ENCODE data around the gene PUSL1. TPM values are rescaled to one million over a fixed set of nuclear protein-coding genes. Genes with fewer than 3 reads are reported as not detected.
"Not testable (repeated sequence)": the region's sequence is repeated elsewhere in the genome, so short reads cannot be mapped to it uniquely, and the experiment has no call there.

Gene PUSL1
- total RNA-seq, 4 donors from 2014 or later: 42.3 to 62.1 (median 53.7) TPM

DNA sequence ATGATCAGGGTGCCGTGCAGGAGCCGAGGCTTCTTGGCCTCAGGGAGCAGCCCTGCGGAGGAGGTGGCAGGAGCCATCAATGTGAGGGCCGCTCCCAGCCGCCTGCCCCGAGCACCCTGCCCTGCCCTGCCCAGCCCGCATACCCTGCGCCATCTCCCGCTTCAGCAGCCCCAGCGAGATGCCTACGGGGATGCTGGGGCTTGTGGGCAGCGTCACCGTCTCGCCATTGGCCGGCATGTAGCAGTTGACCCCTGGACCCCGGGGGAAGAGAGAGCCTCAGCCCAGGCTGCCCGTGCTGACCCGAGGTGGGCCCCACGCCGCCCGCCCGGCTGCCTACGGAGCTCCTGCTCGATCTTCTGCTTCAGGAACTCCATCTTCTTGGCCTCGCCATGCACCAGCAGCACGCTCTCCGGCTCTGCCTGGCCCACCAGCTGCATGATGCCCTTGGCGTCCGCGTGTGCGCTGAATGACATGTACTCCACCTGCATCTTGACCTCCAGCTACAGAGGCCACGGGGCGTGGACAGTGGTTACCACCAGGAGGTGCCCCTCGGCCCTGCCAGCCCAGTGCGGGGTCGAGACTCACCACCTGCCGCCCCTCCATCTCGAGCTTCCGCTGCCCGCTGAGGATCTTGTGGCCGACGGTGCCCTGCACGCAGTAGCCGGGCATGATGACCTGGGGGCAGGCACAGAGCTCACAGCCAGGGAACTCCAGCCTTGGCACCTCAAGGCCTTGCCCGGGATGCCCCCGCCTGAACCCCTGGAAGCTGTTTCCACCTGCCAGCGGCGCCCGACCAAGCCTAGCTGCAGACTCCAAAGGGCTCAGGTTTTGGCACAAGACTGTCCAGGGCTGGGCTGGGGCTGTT lies 4.3 kb downstream of the PUSL1 start:
- H3K4me3 ChIP-seq (ENCODE audit: low read depth, poor library complexity, severe bottlenecking): no peak overlapping the region
- TF ChIP-seq, protein P1, sequence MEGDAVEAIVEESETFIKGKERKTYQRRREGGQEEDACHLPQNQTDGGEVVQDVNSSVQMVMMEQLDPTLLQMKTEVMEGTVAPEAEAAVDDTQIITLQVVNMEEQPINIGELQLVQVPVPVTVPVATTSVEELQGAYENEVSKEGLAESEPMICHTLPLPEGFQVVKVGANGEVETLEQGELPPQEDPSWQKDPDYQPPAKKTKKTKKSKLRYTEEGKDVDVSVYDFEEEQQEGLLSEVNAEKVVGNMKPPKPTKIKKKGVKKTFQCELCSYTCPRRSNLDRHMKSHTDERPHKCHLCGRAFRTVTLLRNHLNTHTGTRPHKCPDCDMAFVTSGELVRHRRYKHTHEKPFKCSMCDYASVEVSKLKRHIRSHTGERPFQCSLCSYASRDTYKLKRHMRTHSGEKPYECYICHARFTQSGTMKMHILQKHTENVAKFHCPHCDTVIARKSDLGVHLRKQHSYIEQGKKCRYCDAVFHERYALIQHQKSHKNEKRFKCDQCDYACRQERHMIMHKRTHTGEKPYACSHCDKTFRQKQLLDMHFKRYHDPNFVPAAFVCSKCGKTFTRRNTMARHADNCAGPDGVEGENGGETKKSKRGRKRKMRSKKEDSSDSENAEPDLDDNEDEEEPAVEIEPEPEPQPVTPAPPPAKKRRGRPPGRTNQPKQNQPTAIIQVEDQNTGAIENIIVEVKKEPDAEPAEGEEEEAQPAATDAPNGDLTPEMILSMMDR (IDR thresholded peaks at IDR 0.05): no peak
- no peak for TF ChIP-seq POLR2A (IDR thresholded peaks at IDR 0.05)
- DNase-seq (ENCODE audit: low spot score in 2 of 2): no peak
- WGBS, 2 donors: 90 to 91% methylated on average over 29 to 49 of the region's 49 CpGs
- intact Hi-C loops (cut with DNase I; ENCODE audit: low total_unique reads): no loop called here

- TF ChIP-seq, protein P1 (IDR thresholded peaks at IDR 0.05): no peak
- no peak for TF ChIP-seq POLR2A (IDR thresholded peaks at IDR 0.05)
- 90 to 91% methylated on average over 27 to 32 of the region's 37 CpGs for WGBS, 2 donors
- no peak overlapping the region for H3K4me3 ChIP-seq (ENCODE audit: low read depth, poor library complexity, severe bottlenecking)
- DNase-seq (ENCODE audit: low spot score in 2 of 2): no peak
- intact Hi-C loops (cut with DNase I; ENCODE audit: low total_unique reads): no loop called here
Observed at GRCh38 chr1:1313500-1314236, 5.3 kb downstream of the PUSL1 start.

DNA sequence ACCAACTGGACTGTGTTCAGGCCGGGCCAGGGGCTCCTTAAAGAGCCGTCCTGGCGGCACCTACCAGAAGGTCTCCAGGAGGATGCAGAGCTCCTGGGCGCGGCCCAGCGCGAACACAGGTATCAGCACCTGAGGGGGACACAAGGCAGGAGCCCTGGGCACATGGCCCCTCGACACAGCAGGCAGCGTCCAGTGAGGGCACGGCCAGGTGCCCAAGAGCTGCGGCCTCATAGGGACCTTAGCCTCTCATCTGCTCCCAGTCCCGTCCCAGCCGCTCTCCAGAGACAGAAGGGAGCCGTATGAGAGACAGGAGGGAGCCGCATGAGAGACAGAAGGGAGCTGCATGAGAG lies 5.8 kb downstream of the PUSL1 start:
- DNase-seq (ENCODE audit: low spot score in 2 of 2): no peak
- TF ChIP-seq POLR2A (IDR thresholded peaks at IDR 0.05): no peak
- TF ChIP-seq, protein P1 (IDR thresholded peaks at IDR 0.05): no peak
- WGBS, 2 donors: 88 to 95% methylated on average over 6 to 8 of the region's 15 CpGs
- H3K4me3 ChIP-seq (ENCODE audit: low read depth, poor library complexity, severe bottlenecking): no peak overlapping the region
- intact Hi-C loops (cut with DNase I; ENCODE audit: low total_unique reads): no loop called here

- intact Hi-C loops (cut with DNase I; ENCODE audit: low total_unique reads): no loop called here
- no peak overlapping the region for H3K4me3 ChIP-seq (ENCODE audit: low read depth, poor library complexity, severe bottlenecking)
- WGBS, 2 donors: 86 to 88% methylated on average over 19 to 23 of the region's 23 CpGs
- no peak for TF ChIP-seq POLR2A (IDR thresholded peaks at IDR 0.05)
- TF ChIP-seq, protein P1 (IDR thresholded peaks at IDR 0.05): no peak
- DNase-seq (ENCODE audit: low spot score in 2 of 2): no peak
Observed at GRCh38 chr1:1314678-1315335, 6.4 kb downstream of the PUSL1 start.

- intact Hi-C loops (cut with DNase I; ENCODE audit: low total_unique reads): no loop called here
- DNase-seq (ENCODE audit: low spot score in 2 of 2): no peak
- no peak for TF ChIP-seq POLR2A (IDR thresholded peaks at IDR 0.05)
- 57 to 73% methylated on average over 13 to 24 of the region's 26 CpGs for WGBS, 2 donors
- no peak overlapping the region for H3K4me3 ChIP-seq (ENCODE audit: low read depth, poor library complexity, severe bottlenecking)
Observed at GRCh38 chr1:1315435-1315954, 7.1 kb downstream of the PUSL1 start.

GRCh38 chr1:1316199-1316598 lies 7.8 kb downstream of the PUSL1 start:
- H3K4me3 ChIP-seq (ENCODE audit: low read depth, poor library complexity, severe bottlenecking); intact Hi-C loops (cut with DNase I; ENCODE audit: low total_unique reads); DNase-seq (ENCODE audit: low spot score in 2 of 2): not testable (repeated sequence)
- WGBS, 2 donors: 86 to 89% methylated on average over 8 of the region's 8 CpGs

All from lower leg skin (tissue), 4 donors.